HG02588 (cell line): ENCODE measurements around the gene OSMR.

ENCODE experiments used
- ATAC-seq: cut with Tn5 transposase; IDR thresholded peaks from one replicate; pipeline ENCODE4 v1.9.1; 2021; ENCODE audit warnings: mild to moderate bottlenecking, moderate library complexity; ENCODE audit not compliant: unreplicated experiment

Gene OSMR

GRCh38 chr5:38923661-38924451, 78.0 kb downstream of the OSMR start:
- ATAC-seq = no peak

- ATAC-seq = no peak
These were observed 79.5 kb downstream of the OSMR start for GRCh38 chr5:38925154-38925925.

- no peak for ATAC-seq
These were observed 80.3 kb downstream of the OSMR start for GRCh38 chr5:38926121-38926520.

GRCh38 chr5:38927470-38927869, 81.7 kb downstream of the OSMR start:
- no peak for ATAC-seq

- ATAC-seq = no peak
These were observed 84.0 kb downstream of the OSMR start for GRCh38 chr5:38929838-38930237.

GRCh38 chr5:38931731-38932130, 85.9 kb downstream of the OSMR start:
- ATAC-seq = no peak

- no peak for ATAC-seq
These were observed 87.1 kb downstream of the OSMR start for GRCh38 chr5:38932854-38933408.

- ATAC-seq = no peak
These were observed 89.6 kb downstream of the OSMR start for GRCh38 chr5:38935437-38935836.

GRCh38 chr5:38936269-38936668, 90.5 kb downstream of the OSMR start:
- no peak for ATAC-seq

GRCh38 chr5:38938424-38938823, 92.6 kb downstream of the OSMR start:
- ATAC-seq = no peak

- ATAC-seq = no peak
These were observed 93.2 kb downstream of the OSMR start for GRCh38 chr5:38938973-38939372.

GRCh38 chr5:38940230-38940858, 94.5 kb downstream of the OSMR start:
- ATAC-seq = no peak

GRCh38 chr5:38941912-38942311, 96.1 kb downstream of the OSMR start:
- no peak for ATAC-seq

GRCh38 chr5:38944282-38944681, 98.5 kb downstream of the OSMR start:
- ATAC-seq = no peak

- ATAC-seq = no peak
These were observed 102.7 kb downstream of the OSMR start for GRCh38 chr5:38948501-38948900.

GRCh38 chr5:38953426-38954012, 107.7 kb downstream of the OSMR start:
- ATAC-seq = no peak

GRCh38 chr5:38961691-38962090, 115.9 kb downstream of the OSMR start:
- ATAC-seq = no peak

- no peak for ATAC-seq
These were observed 122.9 kb downstream of the OSMR start for GRCh38 chr5:38968665-38969064.

GRCh38 chr5:38978036-38978435, 132.2 kb downstream of the OSMR start:
- ATAC-seq = no peak

GRCh38 chr5:38979535-38979934, 133.7 kb downstream of the OSMR start:
- no peak for ATAC-seq
